T-helper 17 cell (primary cell): ENCODE data around the gene C2CD2. TPM values are rescaled to one million over a fixed set of nuclear protein-coding genes. Genes with fewer than 3 reads are reported as not detected.

Experiments
- ATAC-seq: fragments of 150-1000 bp; cut with Tn5 transposase; 2 replicates; pipeline ENCODE4 v1.10.0; 2021; ENCODE audit warnings: mild to moderate bottlenecking, moderate library complexity
- DNase-seq, 3 donors: peaks; one replicate each; pipeline versions ENCODE4 v3.0.0 to v3.0.0-alpha.2; 2020 to 2021
- H3K9me3 ChIP-seq: one replicate; pipeline ENCODE4 v1.7.0; 2013; ENCODE audit warnings: low read length, mild to moderate bottlenecking; ENCODE audit not compliant: control insufficient read depth, poor library complexity, severe bottlenecking
- H3K27ac Mint-ChIP-seq: one replicate; pipeline ENCODE4 v1.8.0; 2022; ENCODE audit warnings: mild to moderate bottlenecking, moderate library complexity, mixed read lengths
- H3K27me3 Mint-ChIP-seq: one replicate; pipeline ENCODE4 v1.8.0; 2022; ENCODE audit warnings: mixed read lengths
- H3K36me3 Mint-ChIP-seq: one replicate; pipeline ENCODE4 v1.8.0; 2022; ENCODE audit warnings: low read depth, mixed read lengths
- H3K4me1 Mint-ChIP-seq: one replicate; pipeline ENCODE4 v1.8.0; 2022; ENCODE audit warnings: mild to moderate bottlenecking, mixed read lengths
- H3K4me3 Mint-ChIP-seq: one replicate; pipeline ENCODE4 v1.8.0; 2022; ENCODE audit warnings: mild to moderate bottlenecking, moderate library complexity, mixed read lengths
- total RNA-seq, 4 donors: library from RNA in 2 of 4; stranded (reverse) in 2 of 4; gene quantifications; one replicate each; pipeline ENCODE4 v1.2.3 and lab custom pipeline; 2022 to 2026

The C2CD2 gene
- total RNA-seq, 2 donors from 2014 or later = 3.7 to 6.0 TPM

- ATAC-seq (no peak), DNase-seq (no peak)
- H3K27ac Mint-ChIP-seq = no peak overlapping the region
- H3K4me1 Mint-ChIP-seq = no peaks in the 10 kb centered on the region
- H3K36me3 Mint-ChIP-seq = no peaks in the 10 kb centered on the region
- no peak overlapping the region for H3K4me3 Mint-ChIP-seq
- H3K9me3 ChIP-seq = no peaks in the 10 kb centered on the region
- H3K27me3 Mint-ChIP-seq = no peaks in the 10 kb centered on the region
Measured at GRCh38 chr21:41848533-41848932, 105.3 kb downstream of the C2CD2 start.

DNA sequence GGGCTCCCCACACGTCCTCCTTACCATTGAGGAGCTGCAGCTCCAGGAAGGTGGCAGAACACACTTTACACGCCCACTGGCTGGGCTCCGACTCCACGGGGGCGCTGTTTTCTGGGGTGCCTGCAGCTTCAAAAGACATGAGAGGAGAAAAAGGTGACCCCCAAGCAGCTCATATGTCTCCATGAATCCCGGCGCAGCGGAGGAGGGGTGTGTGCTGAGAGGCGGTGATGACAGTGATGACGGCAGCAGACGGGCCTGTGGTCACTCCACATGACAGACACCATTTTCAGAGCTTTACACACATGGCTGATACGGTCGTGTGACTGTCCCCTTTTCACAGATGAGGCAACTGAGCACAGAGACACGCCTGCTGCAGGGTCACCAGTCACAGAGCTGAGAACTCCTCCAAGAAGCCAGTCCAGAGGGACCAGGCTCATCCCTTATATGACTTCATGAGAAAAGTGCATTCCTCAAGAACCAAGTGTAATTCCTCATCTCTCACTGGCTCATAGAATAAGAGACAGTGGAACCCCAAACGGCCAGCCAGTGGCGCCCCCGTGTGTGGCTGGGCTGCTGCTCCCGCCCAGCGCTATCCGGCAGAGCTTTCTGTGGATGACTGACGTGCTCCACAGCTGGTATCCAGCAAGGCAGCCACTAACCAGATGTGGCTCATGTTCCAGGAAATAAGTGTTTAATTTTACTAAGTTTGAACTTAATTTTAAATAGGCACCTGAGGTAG, 106.6 kb downstream of the C2CD2 start:
- Mint-ChIP-seq H3K4me1 (no peaks in the 10 kb centered on the region), H3K36me3 (no peaks in the 10 kb centered on the region), H3K27me3 (no peaks in the 10 kb centered on the region), H3K4me3 (no peak overlapping the region), H3K27ac (no peak overlapping the region)
- no peaks in the 10 kb centered on the region for H3K9me3 ChIP-seq
- DNase-seq (no peak), ATAC-seq (no peak)

- Mint-ChIP-seq H3K4me3 (no peak overlapping the region), H3K27ac (no peak overlapping the region), H3K4me1 (no peaks in the 10 kb centered on the region), H3K27me3 (no peaks in the 10 kb centered on the region), H3K36me3 (no peaks in the 10 kb centered on the region)
- ATAC-seq (no peak), DNase-seq (no peak)
- no peaks in the 10 kb centered on the region for H3K9me3 ChIP-seq
Measured at GRCh38 chr21:41846536-41846935, 107.3 kb downstream of the C2CD2 start.

DNA sequence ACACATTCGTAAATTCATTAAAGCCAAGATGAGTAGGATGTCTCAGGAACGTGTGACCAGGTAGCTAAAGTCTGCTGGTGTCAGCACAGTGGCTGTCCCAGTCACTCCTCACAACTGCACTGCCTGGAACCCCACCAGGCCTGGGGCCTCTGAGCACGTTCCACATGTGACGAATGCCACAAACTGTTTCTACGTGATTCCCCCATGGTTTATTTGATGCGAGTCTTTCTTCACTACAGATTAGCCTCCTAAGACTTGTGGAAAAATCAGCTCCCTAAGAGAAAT, 107.8 kb downstream of the C2CD2 start:
- no peaks in the 10 kb centered on the region for H3K9me3 ChIP-seq
- no peak for ATAC-seq
- H3K27me3 Mint-ChIP-seq = no peaks in the 10 kb centered on the region
- no peak overlapping the region for H3K4me3 Mint-ChIP-seq
- no peaks in the 10 kb centered on the region for H3K4me1 Mint-ChIP-seq
- H3K36me3 Mint-ChIP-seq = peaks cover 2% of the 10 kb centered on the region
- DNase-seq = no peak
- no peak overlapping the region for H3K27ac Mint-ChIP-seq

- ATAC-seq = no peak
- no peak for DNase-seq
- no peaks in the 10 kb centered on the region for H3K4me1 Mint-ChIP-seq
- H3K9me3 ChIP-seq = no peaks in the 10 kb centered on the region
- peaks cover 5% of the 10 kb centered on the region for H3K36me3 Mint-ChIP-seq
- no peak overlapping the region for H3K4me3 Mint-ChIP-seq
- H3K27ac Mint-ChIP-seq = no peak overlapping the region
- no peaks in the 10 kb centered on the region for H3K27me3 Mint-ChIP-seq
Measured at GRCh38 chr21:41845310-41846032, 108.3 kb downstream of the C2CD2 start.

GRCh38 chr21:41843584-41843983, 110.2 kb downstream of the C2CD2 start:
- H3K4me3 Mint-ChIP-seq = no peak overlapping the region
- no peaks in the 10 kb centered on the region for H3K4me1 Mint-ChIP-seq
- no peaks in the 10 kb centered on the region for H3K9me3 ChIP-seq
- no peaks in the 10 kb centered on the region for H3K27me3 Mint-ChIP-seq
- peaks cover 5% of the 10 kb centered on the region for H3K36me3 Mint-ChIP-seq
- ATAC-seq (no peak), DNase-seq (no peak)
- H3K27ac Mint-ChIP-seq = no peak overlapping the region

DNA sequence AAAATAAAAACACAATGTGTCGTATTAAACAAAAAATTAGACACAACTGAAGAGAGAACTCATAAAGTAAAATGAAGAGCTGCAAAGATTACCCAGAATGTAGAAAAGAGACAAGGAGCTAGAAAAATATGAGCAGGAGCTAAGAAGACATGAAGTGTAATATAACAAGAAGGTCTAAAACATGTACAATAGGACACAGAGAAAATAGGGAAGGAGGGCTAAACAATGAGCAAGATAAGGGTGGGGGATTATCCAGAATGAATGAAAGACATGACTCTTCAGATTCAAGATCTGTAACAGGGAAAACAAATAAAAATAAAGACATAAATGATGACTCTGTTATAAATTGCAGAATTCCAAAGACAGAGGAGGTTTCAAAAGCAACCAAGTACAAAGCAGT, 112.9 kb downstream of the C2CD2 start:
- H3K36me3 Mint-ChIP-seq = peaks cover 5% of the 10 kb centered on the region
- DNase-seq = no peak
- no peaks in the 10 kb centered on the region for H3K9me3 ChIP-seq
- no peaks in the 10 kb centered on the region for H3K4me1 Mint-ChIP-seq
- no peak for ATAC-seq
- H3K4me3 Mint-ChIP-seq = no peak overlapping the region
- H3K27ac Mint-ChIP-seq = no peak overlapping the region
- H3K27me3 Mint-ChIP-seq = no peaks in the 10 kb centered on the region

DNA sequence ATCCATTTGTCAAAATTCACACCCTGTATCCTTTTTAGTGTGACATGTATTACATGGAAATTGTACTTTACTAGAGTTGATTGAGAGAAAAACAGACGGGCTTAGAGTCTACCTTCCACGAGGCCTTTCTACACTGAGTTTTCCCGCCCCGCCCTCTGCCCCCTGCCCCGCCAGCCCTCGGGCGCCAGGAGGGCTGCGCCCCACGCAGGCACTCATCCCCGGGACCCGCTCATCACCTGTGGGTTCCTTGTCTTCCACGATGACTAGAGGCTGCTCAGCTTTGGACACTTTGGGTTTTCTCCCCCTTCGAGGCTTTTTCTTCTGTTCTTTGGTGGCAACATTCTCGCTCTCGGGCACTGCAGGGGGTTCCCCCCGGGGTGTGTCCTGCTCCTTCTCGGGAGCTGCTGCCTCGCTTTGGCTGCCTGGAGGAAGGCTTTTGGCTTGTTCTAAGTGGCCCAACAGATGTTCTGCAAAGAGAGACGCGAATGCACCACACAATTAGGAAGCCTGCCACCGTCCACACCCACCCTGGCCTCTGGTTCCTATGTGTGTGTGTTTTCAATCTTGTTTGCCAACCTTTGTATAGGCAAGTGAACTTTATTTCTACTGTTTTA, 114.3 kb downstream of the C2CD2 start:
- Mint-ChIP-seq H3K4me1 (no peaks in the 10 kb centered on the region), H3K36me3 (peaks cover 8% of the 10 kb centered on the region), H3K27ac (no peak overlapping the region), H3K27me3 (no peaks in the 10 kb centered on the region), H3K4me3 (no peak overlapping the region)
- H3K9me3 ChIP-seq = no peaks in the 10 kb centered on the region
- DNase-seq (no peak), ATAC-seq (no peak)

DNA sequence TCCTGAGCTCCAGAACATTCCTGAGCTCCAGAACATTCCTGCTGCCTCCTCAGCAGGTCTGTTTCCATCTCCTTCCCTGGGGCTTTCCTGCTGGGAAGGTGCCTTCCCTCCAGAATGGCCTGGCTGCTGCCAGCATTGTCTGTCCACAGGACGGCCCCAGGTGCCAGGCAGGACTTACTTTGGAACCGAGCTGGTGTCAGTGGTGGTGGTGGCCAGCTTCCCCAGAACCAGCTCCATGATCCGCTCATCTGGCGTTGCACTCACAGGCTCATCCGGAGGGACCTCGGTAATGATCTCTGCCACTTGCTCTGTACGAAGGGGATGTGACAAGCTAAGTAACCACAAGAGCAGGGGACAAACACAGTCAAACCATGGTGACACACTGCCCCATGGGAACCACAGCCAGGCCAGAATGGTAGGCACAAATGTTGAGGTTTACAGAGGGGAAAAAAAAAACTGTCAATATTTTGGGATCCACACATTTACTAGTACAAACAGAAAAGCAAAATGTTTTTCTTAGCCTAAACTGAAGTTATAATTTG, 116.0 kb downstream of the C2CD2 start:
- H3K36me3 Mint-ChIP-seq = peaks cover 8% of the 10 kb centered on the region
- H3K27me3 Mint-ChIP-seq = no peaks in the 10 kb centered on the region
- H3K27ac Mint-ChIP-seq = no peak overlapping the region
- no peaks in the 10 kb centered on the region for H3K9me3 ChIP-seq
- no peak overlapping the region for H3K4me3 Mint-ChIP-seq
- DNase-seq (no peak), ATAC-seq (no peak)
- H3K4me1 Mint-ChIP-seq = no peaks in the 10 kb centered on the region

GRCh38 chr21:41836166-41837015, 117.4 kb downstream of the C2CD2 start:
- H3K4me1 Mint-ChIP-seq = no peaks in the 10 kb centered on the region
- H3K4me3 Mint-ChIP-seq = no peak overlapping the region
- H3K27me3 Mint-ChIP-seq = no peaks in the 10 kb centered on the region
- ATAC-seq = no peak
- no peak overlapping the region for H3K27ac Mint-ChIP-seq
- H3K9me3 ChIP-seq = no peaks in the 10 kb centered on the region
- no peak for DNase-seq
- H3K36me3 Mint-ChIP-seq = peaks cover 8% of the 10 kb centered on the region

DNA sequence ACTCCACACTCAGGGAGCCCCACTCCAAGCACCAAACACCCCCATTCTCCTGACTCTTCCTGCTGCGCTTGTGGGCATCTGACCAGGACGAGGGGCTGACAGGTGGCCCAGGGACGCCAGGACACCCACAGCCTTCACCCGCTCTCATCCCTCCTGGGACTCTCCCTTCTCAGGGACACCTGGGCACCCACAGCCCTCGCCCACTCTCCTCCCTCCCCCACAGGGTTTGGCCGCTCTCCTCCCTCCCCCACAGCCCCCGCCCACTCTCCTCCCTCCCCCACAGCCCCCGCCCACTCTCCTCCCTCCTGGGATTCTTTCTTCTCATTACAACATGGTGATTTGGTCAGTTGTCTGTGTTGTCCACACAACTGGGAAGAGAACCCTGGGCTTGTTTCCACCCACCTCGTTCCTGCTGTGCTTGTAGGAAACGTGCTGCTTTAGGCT, 118.1 kb downstream of the C2CD2 start:
- H3K36me3 Mint-ChIP-seq = peaks cover 4% of the 10 kb centered on the region
- no peak overlapping the region for H3K27ac Mint-ChIP-seq
- H3K27me3 Mint-ChIP-seq = no peaks in the 10 kb centered on the region
- no peaks in the 10 kb centered on the region for H3K4me1 Mint-ChIP-seq
- H3K4me3 Mint-ChIP-seq = no peak overlapping the region
- no peak for DNase-seq
- no peaks in the 10 kb centered on the region for H3K9me3 ChIP-seq
- no peak for ATAC-seq
